ENCODE measurements around the gene KIAA1217.

The KIAA1217 gene

DNA sequence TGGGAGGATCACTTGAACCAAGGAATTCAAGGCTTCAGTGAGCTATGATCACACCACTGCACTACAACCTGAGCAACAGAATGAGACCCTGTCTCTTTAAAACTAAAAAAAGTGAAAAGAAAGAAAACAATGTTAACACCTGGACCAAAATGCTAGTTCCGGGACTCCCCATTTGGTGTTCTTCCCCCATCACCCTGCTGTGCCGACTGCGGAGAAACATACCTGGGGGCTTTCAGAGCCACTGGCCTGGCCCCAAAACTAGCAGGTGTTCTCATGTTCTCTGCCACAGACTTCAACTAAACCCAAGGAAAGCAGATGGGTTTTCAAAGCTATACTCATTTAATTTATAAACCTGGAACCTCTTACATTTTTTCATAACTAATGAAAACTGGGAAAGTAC lies 250.9 kb downstream of the KIAA1217 start:
- TF ChIP-seq, protein P1, sequence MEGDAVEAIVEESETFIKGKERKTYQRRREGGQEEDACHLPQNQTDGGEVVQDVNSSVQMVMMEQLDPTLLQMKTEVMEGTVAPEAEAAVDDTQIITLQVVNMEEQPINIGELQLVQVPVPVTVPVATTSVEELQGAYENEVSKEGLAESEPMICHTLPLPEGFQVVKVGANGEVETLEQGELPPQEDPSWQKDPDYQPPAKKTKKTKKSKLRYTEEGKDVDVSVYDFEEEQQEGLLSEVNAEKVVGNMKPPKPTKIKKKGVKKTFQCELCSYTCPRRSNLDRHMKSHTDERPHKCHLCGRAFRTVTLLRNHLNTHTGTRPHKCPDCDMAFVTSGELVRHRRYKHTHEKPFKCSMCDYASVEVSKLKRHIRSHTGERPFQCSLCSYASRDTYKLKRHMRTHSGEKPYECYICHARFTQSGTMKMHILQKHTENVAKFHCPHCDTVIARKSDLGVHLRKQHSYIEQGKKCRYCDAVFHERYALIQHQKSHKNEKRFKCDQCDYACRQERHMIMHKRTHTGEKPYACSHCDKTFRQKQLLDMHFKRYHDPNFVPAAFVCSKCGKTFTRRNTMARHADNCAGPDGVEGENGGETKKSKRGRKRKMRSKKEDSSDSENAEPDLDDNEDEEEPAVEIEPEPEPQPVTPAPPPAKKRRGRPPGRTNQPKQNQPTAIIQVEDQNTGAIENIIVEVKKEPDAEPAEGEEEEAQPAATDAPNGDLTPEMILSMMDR (conservative IDR thresholded peaks at IDR 0.05): no peak
- no peak overlapping the region for H3K27ac ChIP-seq

DNA sequence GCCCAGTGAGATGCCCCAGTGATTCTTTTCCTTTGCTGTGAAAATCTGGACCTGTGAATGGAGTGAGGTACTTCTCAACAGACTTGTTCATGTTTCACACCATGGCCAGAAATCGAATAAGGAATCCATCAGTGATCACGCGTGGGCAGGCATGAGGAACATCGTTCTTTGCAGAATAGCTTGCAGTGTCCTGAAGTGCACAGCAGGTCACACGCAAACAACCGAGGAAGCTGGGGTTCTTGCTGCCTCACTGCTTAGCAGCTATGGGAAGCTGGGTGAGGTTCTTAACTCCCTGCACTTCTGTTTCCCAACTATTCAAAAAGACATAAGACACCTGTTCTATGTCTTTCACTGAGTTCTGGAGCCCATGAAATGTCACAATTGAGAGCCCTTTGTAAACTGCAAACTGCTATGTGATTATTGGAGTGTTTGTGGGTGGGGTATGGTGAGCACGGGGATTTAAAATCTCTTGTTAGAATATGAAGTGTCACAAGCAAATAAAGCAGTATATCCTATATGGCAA lies 253.4 kb downstream of the KIAA1217 start:
- peak overlapping the region; percentile 98 for H3K27ac ChIP-seq
- TF ChIP-seq, protein P1 (conservative IDR thresholded peaks at IDR 0.05): no peak

- H3K27ac ChIP-seq: peak overlapping the region; percentile 98
- TF ChIP-seq, protein P1 (conservative IDR thresholded peaks at IDR 0.05): peak; percentile 72
Observed at GRCh38 chr10:24462889-24463552, 254.1 kb downstream of the KIAA1217 start.

DNA sequence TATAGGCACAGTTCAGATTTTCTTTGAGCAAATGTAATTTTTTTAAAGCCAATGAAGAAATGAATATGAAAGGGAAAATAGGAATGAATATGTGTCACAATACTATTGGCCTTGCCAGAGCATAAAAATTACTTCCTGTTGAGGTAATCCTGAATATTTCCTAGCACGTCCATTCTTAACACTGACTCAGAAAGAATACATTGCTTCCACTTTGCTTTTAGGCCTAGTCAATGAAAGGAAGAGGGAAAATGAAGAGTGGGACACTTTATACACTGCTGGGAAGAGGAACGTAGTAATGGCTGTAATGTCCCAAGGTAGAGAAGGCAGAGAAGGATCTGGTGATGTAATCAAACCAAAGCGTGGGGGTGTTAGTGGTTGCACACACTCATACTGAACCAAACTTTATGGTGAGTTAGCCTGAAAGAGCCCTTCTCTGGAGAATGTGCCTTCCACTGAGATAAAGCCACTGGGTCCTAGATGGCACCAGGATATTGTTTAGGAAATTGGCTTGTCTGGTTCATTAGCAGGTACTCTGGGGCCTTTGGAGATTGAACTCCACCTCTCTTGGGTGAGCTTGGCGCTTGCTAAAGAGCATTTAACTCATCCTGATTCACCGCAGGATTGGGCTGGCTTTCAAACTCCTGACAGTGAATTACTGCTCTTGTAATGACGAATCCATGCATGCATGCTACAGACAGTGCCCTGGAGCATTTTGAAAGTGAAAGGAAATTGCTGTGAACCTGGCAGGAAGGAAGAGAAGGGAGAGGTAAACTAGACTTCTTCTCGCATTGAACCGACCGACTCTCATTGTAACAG lies 254.9 kb downstream of the KIAA1217 start:
- peak overlapping the region; percentile 98 for H3K27ac ChIP-seq
- TF ChIP-seq, protein P1 (conservative IDR thresholded peaks at IDR 0.05): no peak

DNA sequence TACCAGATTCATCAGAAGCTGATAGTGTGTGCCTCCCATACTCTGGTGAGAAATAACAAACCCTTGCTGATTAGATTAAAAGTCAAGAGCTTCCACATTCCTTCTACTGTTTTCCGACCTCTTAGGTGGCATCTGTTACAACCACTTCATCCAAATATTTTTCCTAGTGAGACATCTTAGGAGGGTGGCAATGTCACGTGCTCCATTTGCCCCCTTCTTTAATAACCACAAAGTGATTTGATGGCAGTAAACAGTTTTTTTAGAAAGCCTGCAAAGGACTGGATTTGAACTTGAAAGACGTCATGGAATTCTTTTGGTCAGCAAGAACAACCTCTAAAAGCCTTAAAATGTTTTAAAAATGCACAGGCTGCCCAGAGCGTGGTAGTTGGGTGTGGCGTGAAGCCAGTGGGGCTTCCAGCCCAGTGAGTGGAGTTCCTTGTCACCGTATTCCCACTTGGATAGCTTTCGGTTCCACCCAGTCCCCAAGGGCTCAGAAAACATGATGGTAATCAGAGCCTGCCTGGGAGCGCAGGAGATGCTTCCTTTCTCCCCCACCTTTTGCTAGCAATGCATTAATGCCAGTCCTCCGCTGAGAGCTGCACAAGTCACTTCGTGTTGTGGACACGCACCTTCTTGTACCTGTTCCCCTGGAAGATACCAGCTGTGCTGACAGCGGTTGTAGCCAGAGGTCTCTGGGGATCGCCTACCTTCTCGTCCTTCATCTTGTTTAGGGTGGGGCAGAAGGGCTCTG lies 256.4 kb downstream of the KIAA1217 start:
- peak overlapping the region; percentile 98 for H3K27ac ChIP-seq

GRCh38 chr10:24465891-24466818 lies 257.2 kb downstream of the KIAA1217 start:
- peak overlapping the region; percentile 98 for H3K27ac ChIP-seq
- TF ChIP-seq, protein P1 (conservative IDR thresholded peaks at IDR 0.05): no peak

More for the DNA sequence above, 256.4 kb downstream of the KIAA1217 start:
- TF ChIP-seq, protein P1 (conservative IDR thresholded peaks at IDR 0.05): no peak

Measured in VCaP (cell line).